M059J (cell line): ENCODE results near the gene ZNF594. TPM values are rescaled to one million over a fixed set of nuclear protein-coding genes. Genes with fewer than 3 reads are reported as not detected.
"Not testable (repeated sequence)": the region's sequence is repeated elsewhere in the genome, so short reads cannot be mapped to it uniquely, and the experiment has no call there.

Source experiments
- DNase-seq: peaks from one replicate; pipeline ENCODE4 v3.0.0-alpha.2; 2012; ENCODE audit warnings: low read depth
- total RNA-seq: library from RNA; depleted of rRNA; stranded (reverse); fragments of >200 nt; shearing (Covaris generic); gene quantifications from 2 replicates; pipeline ENCODE4 v1.2.3, GENCODE V29; 2014

Gene ZNF594
- total RNA-seq, 1 experiment from 2014 or later, result 10.2 TPM

DNA sequence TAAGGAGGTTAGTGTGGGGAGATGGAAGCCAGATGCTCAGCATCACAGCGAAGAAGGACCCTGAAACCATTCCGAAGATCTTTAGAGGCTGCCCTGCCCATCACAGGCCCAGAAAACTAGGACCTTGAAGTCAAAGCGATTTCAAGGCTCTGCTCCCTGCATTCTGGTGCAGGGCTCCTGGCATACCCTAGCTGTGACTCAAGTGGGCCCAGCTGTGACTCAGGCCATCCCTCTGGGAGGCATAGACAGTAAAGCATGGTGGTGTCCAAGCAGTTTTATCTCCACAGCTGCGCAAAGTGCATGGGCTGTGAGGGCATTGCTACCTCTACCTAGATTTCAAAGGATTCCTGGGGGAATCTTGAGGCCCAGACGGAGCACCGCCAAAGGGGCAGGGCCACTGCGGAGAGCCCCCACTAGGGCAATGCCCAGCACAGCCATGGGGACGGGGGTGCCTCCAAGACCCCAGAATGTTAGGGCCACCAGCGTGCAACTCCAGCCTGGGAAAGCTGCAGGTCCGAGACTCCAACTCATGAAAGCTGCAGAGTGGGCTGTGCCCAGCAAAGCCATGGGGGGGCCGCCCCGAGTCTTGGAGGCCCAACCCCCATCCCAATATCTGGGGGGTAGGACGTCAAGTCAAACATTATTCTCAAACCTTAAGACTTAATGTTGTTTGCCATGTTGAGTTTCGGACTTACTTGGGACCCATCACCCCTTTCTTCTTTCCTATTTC, 11.7 kb upstream of the ZNF594 start:
- DNase-seq, result peak; percentile 66

DNA sequence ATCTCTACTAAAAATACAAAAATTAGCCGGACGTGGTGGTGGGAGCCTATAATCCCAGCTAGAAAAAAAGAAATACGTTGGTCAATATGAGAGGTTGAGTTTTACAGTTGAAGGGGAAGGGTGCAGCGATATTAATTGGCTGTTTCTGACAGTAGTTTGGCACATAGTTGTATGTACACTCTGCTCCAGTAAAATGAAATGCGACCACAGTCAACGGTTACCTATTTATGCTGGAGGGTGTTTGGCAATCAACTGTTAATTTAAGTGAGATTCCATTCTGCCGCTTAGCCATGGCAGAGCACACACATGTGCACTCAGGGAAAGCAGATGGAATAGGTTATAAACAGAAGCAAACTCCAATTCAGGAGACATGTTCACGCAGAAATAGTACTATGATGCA, 9.3 kb upstream of the ZNF594 start:
- no peak for DNase-seq

DNA sequence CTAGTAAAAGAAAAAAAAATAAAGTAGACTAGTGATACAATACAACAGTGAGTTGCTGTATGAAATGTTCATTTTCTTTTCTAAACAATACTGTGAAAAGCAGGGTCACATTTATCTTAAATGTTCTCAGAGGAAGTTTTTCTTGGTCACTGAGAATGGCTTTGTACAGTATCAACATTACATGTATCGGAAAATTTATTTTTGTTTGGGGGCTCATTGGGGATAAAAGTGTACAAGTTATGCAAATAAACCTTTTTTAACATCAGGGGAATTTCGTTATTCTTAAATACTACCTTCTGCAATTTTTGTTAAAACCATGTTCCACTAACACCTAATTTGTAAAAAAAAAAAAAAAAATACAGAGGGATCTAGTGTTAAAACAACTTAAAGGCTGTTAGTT, 8.7 kb upstream of the ZNF594 start:
- no peak for DNase-seq

DNA sequence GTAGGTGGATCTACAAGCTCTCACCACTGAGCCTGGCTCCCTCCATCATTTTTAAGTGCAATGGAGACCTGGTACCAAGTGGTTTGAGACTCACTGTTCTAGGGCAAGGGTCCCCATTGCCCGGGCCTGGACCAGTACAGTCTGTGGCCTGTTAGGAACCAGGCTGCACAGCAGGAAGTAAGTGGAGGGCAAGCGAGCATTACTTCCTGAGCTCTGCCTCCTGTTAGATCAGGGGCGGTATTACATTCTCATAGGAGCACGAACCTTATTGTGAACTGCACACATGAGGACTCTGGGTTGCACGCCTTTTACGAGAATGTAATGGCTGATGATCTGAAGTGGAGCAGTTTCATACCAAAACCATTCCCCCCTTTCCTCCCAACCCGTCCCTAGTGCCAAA, 6.8 kb upstream of the ZNF594 start:
- DNase-seq, result no peak

DNA sequence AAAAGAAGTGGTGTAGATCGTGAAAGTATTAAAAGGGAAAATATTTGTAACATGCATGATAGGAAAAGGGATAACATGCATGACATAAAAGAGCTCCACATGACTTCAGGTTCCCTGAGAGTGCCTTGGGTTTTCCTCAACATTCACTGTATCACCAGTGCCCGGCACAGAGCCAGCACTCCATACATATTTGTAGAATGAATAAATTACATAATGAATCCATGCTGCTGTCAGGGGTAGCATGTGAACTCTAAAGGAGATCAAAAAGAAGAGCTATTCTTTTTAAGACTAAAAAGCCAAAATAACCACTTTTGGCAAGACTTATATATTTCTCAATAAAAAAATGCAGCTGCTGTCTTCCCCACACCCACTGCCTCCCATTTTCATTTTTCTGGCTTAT, 2.7 kb upstream of the ZNF594 start:
- DNase-seq, result no peak

DNA sequence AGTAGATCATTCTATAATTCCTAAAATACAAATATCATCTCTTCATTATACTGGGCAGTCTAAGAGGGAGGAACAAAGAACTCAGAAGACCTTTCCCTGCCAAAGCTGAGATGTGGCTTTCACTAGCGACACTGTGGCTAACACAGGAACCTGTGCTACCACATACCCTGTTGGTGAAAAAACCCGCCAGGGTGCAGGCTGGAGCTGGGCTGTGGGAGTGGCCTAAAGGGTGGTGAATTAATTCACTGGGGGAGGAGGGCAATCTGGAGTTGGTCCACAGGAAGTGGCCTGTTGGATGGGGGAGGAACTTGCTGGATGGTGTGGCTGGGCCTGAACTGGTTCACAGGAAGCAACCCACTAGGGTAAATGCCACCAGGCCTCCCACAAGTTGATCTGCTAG, 7.4 kb downstream of the ZNF594 start:
- DNase-seq, result no peak

DNA sequence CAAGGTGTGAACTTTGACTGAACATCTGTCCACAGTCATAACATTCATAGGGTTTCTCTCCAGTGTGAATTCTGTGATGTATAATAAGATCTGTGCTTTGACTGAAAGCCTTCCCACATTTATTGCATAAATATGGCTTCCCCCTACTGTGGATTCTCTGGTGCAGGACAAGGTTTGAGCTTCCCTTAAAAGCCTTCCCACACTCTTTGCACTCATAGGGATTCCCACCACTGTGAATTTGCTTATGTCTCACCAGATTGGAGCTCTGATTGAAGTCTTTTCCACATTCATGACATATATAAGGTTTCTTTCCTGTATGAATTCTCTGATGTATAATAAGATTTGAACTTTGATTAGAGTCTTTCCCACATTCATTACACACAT, 8.3 kb downstream of the ZNF594 start:
- no peak for DNase-seq

DNA sequence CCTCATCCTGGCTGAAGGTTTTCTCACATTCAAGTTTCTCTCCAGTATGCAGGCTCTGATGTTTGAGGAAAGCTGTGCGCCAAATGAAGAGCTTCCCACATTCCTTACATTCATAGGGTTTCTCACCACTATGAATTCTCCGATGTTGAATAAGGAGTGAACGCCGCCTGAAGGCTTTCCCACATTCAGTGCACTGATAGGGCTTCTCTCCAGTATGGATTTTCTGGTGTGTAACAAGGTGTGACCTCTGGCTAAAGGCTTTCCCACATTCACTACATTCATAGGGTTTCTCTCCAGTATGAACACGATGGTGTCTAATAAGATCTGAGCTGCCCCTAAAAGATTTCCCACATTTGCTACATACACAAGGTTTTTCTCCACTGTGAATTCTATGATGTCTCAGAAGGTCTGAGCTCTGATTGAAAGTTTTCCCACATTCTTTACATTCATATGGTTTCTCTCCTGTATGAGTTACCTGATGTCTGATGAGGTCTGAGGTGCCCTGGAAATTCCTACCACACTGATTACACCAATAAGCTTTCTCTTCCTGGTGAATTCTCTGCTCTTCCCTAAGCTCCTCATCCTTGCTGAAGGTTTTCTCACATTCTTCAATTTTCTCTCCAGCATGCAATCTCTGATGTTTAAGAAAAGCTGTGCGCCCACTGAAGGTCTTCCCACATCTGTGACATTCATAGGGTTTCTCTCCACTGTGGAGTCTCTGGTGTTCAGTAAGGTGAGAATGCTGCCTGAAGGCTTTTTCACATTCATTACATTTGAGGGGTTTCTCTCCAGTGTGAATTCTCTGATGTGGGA, 8.9 kb downstream of the ZNF594 start:
- no peak for DNase-seq

DNA sequence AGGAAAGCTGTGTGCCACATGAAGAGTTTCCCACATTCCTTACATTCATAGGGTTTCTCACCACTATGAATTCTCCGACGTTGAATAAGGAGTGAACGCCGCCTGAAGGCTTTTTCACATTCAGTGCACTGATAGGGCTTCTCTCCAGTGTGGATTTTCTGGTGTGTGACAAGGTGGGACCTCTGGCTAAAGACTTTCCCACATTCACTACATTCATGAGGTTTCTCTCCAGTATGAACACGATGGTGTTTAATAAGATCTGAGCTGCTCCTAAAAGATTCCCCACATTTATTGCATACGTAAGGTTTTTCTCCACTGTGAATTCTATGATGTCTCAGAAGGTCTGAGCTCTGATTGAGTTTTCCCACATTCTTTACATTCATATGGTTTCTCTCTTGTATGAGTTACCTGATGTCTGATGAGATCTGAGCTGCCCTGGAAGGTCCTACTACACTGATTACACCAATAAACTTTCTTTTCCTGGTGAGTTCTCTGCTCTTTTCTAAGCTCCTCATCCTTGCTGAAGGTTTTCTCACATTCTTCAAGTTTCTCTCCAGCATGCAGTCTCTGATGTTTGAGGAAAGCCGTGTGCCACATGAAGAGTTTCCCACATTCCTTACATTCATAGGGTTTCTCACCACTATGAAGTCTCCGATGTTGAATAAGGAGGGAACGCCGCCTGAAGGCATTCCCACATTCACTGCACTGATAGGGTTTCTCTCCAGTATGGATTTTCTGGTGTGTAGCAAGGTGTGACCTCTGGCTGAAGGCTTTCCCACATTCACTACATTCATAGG, 10.0 kb downstream of the ZNF594 start:
- DNase-seq, result no peak

DNA sequence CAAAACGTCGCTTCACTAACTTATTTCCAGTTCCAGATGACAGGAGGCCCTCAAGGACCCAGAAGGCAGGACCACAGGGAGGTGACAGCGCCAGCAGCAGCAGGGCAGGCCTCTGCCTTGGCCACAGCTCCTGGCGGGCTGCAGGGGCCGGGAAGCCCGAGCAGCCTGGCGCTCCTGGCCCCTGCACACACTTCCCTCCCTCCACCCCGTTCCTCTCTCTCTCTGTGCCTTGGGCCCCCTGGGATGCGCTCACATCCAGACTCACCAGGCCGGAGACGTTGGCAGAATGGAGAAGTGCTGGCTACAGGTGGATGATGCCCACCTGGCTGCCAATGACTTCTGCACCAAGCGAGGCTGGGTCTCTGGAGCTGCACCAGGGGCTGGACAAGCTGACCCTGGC, 12.7 kb downstream of the ZNF594 start:
- no peak for DNase-seq

DNA sequence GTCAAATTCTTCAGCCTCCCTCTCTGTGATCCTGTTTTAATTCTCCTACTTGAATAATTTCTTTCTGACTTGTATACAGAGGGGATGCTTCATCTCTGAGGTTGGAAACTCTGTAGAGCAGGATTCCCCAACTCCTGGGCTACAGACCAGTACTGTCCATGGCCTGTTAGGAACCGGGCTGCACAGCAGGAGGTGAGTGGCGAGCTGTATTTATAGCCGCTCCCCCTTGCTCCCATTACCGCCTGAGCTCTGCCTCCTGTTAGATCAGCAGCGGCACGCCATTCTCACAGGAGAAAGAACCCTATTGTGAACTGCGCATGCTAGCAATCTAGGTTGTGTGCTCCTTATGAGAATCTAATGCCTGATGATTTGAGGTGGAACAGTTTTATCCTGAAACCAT, 16.6 kb downstream of the ZNF594 start:
- not testable (repeated sequence) for DNase-seq

DNA sequence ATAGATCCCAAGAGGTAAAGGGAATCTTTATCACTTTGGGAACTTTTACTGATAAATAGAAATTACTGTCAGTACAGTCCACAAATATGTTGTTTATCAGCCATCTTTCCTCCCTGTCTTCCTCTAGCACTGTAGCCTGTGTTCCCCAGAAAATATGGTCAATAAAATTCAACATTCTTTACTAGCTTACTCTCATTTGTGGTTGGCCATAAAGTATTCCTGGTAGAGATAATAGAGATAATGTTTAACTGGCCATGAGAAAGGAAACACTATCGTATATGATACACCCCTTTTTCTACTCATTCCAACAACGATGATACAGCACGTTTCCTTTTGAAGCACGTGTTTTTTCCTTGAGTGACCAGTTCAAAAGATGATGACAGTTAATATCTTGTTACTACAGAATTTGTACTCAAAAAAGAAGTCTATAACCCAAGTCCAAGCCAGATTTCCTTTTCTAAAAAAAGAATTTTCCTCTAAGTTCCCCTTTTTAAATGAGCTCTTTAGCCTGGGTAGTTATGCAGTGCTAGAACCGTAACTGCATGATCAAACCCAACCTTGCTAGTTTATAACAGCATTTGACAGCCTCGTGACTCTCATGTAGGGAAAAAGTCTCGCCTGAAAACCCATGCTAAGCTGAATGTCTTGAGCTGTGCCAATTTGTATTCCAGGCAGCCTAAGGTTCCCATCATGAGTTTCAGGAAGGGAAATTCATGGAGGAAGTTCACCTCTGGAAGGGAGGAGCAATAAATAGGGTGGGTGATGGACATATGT, 25.7 kb downstream of the ZNF594 start:
- peak; percentile 79 for DNase-seq

DNA sequence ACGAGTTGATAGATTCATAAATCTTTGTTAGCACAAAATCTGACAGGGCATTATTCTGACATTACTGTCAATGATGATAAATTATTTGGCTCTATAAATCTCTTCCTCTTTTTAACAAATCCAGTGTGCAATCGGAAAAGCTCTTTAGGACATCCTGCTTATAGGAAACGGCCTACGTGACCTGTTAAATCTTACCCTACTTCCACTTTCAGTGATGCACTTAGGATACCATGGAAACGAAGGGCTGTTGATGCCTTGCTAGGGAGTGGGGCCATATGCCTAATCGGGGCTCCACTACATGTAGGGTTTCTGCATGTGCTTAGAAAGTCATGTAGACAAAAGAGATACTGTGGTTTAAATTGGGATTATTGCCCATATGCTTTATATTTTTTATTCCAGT, 27.2 kb downstream of the ZNF594 start:
- no peak for DNase-seq

DNA sequence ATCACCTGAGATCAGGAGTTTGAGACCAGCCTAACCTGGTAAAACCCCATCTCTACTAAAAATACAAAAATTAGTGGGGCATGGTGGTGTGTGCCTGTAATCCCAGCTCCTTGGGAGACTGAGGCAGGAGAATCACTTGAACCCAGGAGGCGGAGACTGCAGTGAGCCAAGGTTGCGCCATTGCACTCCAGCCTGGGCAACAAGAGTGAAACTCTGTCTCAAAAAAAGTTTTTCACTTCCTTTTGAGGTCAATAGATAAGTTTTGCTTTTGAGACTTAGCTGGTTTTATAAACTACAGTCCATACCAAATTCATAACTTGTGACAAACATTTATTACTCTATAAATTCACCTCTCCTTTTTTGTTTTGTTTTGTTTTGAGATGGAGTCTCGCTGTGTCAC, 29.9 kb downstream of the ZNF594 start:
- DNase-seq, result not testable (repeated sequence)

DNA sequence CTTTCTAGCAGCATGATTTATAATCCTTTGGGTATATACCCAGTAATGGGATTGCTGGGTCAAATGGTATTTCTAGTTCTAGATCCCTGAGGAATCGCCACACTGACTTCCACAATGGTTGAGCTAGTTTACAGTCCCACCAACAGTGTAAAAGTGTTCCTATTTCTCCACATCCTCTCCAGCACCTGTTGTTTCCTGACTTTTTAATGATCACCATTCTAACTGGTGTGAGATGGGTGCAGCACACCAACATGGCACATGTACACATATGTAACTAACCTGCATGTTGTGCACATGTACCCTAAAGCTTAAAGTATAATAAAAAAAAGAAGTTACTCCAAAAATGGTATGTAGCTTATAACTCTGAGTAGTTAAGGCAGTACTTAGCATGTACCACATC, 31.0 kb downstream of the ZNF594 start:
- DNase-seq, result not testable (repeated sequence)

DNA sequence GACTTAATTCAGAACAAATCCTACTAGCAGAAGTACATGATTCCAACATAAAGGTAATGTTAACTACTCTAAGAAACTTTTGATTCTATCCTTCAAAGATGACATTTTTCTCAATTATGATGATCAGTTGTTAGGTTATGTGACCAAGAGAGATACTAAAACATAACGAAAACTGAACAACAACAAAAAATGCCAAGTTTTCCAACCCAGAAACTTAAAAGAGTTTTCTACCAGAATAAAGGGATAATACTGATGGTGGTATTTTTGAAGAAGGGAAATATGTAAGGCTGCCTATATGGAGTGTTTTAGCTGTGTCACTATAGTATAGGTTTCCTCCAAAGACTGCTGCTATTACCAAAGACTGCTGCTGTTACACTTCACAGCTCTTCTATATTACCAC, 45.5 kb downstream of the ZNF594 start:
- not testable (repeated sequence) for DNase-seq

DNA sequence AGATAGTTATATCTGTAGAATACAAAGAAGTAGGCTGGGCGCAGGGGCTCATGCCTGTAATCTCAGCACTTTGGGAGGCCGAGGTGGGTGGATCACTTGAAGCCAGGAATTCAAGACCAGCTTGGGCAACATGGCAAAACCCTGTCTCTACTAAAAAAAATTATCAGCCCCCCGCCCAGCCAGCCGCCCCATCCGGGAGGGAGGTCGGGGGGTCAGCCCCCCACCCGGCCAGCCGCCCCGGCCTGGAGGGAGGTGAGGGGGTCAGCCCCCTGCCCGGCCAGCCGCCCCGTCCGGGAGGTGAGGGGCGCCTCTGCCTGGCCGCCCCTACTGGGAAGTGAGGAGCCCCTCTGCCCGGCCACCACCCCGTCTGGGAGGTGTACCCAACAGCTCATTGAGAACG, 48.8 kb downstream of the ZNF594 start:
- not testable (repeated sequence) for DNase-seq

DNA sequence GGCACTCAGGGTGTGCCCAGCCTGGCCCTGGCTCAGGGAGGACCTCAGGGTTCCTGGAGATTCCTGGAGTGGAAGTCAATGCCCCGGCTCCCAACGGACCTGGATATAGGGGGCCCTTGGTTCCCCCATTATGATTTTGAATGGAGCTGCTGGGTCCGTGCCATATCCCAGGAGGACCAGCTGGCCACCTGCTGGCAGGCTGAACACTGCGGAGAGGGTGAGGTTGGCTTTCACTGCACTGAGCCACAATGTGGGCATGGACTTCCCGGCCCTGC, 52.3 kb downstream of the ZNF594 start:
- DNase-seq, result no peak

DNA sequence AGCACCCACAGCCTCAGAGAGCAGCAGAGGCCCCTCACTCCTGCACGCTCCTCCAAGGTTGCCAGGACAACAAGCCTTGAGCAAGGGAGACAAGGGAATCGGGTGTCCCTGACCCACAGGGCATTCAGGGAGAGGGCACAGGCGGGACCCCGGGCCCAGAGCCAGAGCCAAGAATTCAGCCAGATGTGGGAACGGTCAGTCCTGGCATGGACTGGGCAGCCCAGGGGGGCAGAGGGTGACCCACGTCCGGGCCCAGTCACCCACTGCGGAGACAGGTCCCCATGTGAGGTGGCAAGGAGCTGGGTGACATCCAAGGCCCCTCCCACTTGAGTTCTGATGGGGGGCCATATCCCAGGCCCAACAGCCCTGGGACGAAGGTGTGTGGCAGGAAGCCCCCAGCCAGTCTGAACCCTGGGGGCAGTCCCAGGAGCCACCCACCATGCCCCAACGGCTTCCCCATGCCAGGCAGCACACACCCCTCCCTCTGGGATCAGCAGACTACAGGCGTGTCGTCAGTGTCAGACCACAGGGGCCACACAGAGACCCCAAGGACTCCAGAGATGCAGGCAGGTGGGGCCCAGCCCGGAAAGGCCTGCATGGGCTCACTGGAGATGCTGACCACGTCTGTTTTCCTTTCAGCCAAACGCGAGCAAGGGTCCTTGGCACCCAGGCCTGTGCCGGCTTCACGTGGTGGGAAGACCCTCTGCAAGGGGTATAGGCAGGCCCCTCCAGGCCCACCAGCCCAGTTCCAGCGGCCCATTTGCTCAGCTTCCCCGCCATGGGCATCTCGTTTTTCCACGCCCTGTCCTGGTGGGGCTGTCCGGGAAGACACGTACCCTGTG, 52.8 kb downstream of the ZNF594 start:
- no peak for DNase-seq

DNA sequence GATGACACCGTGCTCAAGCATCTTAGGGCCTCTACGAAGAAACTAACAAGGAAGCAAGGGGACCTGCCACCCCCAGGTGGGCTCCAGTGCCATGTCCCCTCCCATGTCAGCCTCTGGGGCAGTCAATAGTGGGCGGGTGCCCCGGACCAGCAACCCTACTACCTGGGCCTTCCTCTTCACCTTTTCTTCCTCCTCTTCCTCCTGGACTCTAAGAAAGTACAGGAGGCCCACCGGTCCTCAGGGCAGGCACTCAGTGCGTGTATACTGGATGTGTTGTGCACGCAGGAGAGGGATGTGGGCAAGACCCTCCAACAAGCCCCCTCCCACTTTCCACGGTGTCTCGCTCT, 53.5 kb downstream of the ZNF594 start:
- DNase-seq, result not testable (repeated sequence)

DNA sequence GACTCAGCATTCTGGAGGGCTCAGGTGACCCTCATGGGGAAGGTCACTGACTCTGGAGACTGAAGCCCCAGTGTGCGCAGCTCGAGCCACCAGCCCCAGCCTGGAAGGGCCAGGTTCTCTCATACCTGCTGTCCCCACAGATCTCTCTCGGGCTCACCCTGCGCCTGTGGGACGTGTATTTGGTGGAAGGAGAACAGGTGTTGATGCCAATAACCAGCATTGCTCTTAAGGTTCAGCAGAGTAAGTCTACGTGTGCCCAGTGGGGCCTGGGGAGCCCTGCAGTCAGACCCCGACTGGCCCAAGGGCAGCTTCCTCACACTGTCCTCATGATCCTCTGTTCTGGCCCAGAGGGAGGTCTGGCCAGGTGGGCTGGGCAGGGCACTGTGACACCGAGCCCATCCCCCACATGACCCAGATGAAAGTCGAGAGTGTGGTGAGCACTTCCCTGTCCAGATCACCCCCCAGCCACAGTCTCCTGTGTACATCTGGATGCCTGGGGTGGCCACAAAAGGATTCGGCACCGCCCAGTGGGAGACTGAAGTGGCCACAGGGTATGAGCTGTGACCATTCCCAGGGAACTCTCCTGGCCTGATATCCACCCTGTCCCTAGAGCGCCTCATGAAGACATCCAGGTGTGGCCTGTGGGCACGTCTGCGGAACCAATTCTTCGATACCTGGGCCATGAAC, 54.0 kb downstream of the ZNF594 start:
- not testable (repeated sequence) for DNase-seq
